Mesodermal cell (in vitro differentiated cells): ENCODE results near the gene SSH2.
A peak's percentile ranks its signal among the peaks of the same experiment; 100 is the strongest.

Experiments used
- H3K27ac ChIP-seq: 2 replicates; pipeline ENCODE4 v1.7.0; 2013; ENCODE audit warnings: mild to moderate bottlenecking, low read depth, low read length, moderate library complexity; ENCODE audit not compliant: severe bottlenecking
- H3K36me3 ChIP-seq: 2 replicates; pipeline ENCODE4 v1.7.1; 2013; ENCODE audit warnings: mild to moderate bottlenecking, low read length, moderate library complexity; ENCODE audit not compliant: control insufficient read depth, insufficient read depth
- H3K4me1 ChIP-seq: one replicate; pipeline ENCODE4 v1.7.1; 2013; ENCODE audit warnings: mild to moderate bottlenecking, low read length; ENCODE audit not compliant: insufficient read depth, control insufficient read depth, poor library complexity, severe bottlenecking
- H3K4me3 ChIP-seq: 2 replicates; pipeline ENCODE4 v1.7.0; 2013; ENCODE audit warnings: low read length, control low read depth, mild to moderate bottlenecking; ENCODE audit not compliant: insufficient read depth, poor library complexity, severe bottlenecking; ENCODE audit errors: extremely low read depth
- H3K9me3 ChIP-seq: 2 replicates; pipeline ENCODE4 v1.7.1; 2013; ENCODE audit warnings: mild to moderate bottlenecking, low read length, moderate library complexity; ENCODE audit not compliant: control insufficient read depth
- WGBS, 2 experiments: methylation state at CpG; one replicate each; pipeline ENCODE4 v1.1.5; 2013; ENCODE audit warnings: missing lambda C conversion rate in 2 of 2; ENCODE audit not compliant: insufficient coverage in 2 of 2; 5-methylcytosine and 5-hydroxymethylcytosine counted together

SSH2 gene

DNA sequence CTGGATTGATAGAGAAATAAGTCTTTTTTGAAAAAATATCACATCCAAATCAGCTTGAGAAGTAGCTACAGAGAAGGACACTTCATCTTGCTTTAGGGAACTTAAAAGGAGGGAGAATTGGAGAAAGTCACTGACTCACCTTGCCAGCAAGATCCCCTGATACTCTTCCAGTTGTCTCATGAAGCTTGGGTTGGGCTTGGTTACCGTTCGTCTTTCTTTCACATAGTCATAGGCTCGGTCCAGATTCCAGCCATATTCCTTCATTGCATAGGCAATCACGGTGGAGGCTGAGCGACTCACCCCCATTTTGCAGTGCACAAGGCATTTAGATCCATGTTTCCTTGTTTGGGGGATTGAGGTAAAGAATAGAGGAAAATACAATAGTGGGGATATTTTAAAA, 282.0 kb downstream of the SSH2 start:
- Histone ChIP-seq H3K4me3 (no peak overlapping the region), H3K9me3 (no peaks in the 10 kb centered on the region), H3K4me1 (no peaks in the 10 kb centered on the region), H3K27ac (no peak overlapping the region), H3K36me3 (peaks cover 58% of the 10 kb centered on the region)
- 98 to 100% methylated on average over 3 to 5 of the region's 5 CpGs for WGBS, 2 experiments

DNA sequence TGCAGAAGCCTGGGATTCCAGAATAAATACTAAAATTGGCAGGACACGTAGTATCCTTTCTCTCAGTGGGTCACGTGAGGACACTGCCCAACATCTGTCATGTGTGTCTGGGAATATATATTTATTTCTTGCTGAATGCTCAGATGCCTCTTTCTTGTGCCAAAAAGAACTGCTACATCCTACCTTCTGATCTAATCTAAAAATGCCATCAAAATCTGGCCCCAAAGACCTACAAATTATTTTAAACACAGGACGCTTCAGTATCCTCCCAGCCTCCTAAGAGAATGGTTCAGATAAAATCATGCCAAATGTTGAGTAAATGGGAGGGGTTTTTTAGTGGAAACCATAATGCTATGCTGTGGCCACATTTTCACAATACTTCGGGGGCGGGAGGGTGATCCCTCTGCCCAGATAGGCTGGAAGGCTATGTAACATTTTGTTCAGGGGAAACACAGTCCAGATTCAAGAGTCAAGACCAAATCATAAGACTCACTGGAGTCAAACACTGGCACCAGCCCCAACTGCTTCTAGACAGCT, 284.4 kb downstream of the SSH2 start:
- H3K9me3 ChIP-seq = no peaks in the 10 kb centered on the region
- H3K4me3 ChIP-seq = no peak overlapping the region
- 80 to 100% methylated on average over 1 to 2 of the region's 5 CpGs for WGBS, 2 experiments
- peaks cover 43% of the 10 kb centered on the region for H3K36me3 ChIP-seq
- H3K27ac ChIP-seq = no peak overlapping the region
- peaks cover 10% of the 10 kb centered on the region for H3K4me1 ChIP-seq

DNA sequence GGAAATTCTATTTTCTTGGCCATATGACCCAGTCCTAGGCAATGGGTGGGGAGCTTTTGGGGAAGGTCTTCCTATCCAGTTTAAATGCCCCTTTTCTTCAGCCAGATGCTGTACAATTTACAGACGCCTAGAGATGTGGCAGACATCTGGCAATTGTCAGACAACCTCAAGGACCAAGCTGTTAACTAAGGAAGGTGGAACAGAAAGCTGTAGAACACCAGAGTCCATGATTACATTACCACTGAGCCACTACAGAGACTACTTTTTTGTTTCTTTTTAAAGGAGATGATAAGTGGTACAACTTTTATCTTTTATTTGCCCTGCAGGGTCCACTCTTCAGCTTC, 286.2 kb downstream of the SSH2 start:
- H3K4me3 ChIP-seq = no peak overlapping the region
- 100% methylated on average over 1 of the region's 1 CpG; no CpG with 5 or more reads in 1 of the 2 experiments for WGBS, 2 experiments
- H3K36me3 ChIP-seq = peaks cover 33% of the 10 kb centered on the region
- peaks cover 27% of the 10 kb centered on the region for H3K4me1 ChIP-seq
- H3K9me3 ChIP-seq = no peaks in the 10 kb centered on the region
- peak overlapping the region; percentile 3 for H3K27ac ChIP-seq

DNA sequence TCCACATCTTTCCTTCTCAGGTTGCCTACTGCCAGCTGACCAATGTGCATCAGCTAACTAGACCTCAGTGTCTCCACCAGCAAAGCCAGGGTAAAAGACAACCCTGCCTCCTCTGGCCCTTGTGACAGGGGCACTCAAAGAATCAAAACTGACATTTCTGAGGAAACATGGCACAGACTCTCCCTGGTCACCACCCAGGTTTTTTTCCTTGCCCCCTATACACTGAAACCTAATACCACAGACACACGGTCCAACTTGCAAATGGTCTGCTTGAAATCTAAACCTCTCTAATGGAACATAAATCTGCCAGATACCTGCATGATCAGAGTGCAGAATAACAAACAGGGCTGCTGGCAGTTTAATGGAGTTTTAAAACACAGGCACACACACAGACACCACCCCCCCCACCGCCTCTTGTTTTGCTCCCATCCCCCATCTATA, 287.8 kb downstream of the SSH2 start:
- H3K9me3 ChIP-seq = no peaks in the 10 kb centered on the region
- no peak overlapping the region for H3K27ac ChIP-seq
- no peak overlapping the region for H3K4me3 ChIP-seq
- peaks cover 29% of the 10 kb centered on the region for H3K4me1 ChIP-seq
- WGBS, 2 experiments = 89% methylated on average over 1 of the region's 2 CpGs; no CpG with 5 or more reads in 1 of the 2 experiments
- H3K36me3 ChIP-seq = peaks cover 23% of the 10 kb centered on the region

DNA sequence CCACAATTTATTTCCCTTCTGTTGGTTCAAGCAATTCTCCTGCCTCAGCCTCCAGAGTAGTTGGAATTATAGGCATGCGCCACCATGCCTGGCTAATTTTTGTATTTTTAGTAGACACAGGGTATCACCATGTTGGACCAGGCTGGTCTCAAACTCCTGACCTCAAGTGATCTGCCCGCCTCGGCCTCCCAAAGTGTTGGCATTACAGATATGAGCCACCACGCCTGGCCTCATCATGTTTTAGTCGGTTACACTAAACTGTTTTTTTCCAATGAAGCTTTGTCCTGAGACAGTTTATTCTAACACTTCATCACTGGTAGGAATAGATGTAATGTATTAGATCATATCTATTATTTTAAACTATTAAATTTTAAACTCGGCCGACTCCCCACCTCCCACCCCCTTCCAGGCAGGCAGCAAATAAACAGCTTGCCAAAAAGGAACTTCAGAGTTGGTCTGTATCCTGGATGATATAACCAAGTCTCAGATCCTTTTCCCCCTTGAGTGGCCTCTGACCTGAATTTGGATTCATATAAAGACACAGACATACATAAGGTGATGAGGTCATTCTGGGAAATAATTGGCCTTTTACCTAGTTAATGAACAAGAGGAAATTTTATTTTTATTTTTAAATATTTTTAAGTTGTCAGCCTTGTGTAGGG, 288.9 kb downstream of the SSH2 start:
- 94 to 100% methylated on average over 4 of the region's 7 CpGs for WGBS, 2 experiments

DNA sequence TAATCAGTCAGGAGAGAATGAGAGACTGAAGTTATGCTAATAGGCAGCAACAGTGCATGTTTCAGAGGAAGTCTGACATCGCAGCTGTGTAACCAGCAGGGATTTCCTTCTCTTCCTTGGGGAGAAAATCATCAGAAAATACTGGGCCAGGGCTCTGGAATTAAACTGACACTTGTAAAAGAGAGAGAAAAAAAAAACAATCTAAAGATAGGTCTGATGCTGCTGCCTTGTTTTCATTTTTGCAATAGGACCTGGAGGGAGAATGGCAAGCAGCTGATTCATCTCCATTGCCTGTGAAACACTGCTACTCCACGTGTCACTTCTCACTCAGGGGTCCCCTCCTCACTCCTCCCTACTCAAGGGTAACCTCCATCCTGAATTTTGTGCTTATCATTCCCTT, 289.6 kb downstream of the SSH2 start:
- no peak overlapping the region for H3K4me3 ChIP-seq
- peaks cover 32% of the 10 kb centered on the region for H3K4me1 ChIP-seq
- H3K36me3 ChIP-seq = peaks cover 28% of the 10 kb centered on the region
- 46 to 55% methylated on average over 2 of the region's 2 CpGs for WGBS, 2 experiments
- H3K9me3 ChIP-seq = no peaks in the 10 kb centered on the region
- H3K27ac ChIP-seq = peak overlapping the region; percentile 52

More for the DNA sequence above, 288.9 kb downstream of the SSH2 start:
- Histone ChIP-seq H3K4me1 (peaks cover 32% of the 10 kb centered on the region), H3K36me3 (peaks cover 26% of the 10 kb centered on the region), H3K4me3 (no peak overlapping the region), H3K27ac (no peak overlapping the region), H3K9me3 (no peaks in the 10 kb centered on the region)

DNA sequence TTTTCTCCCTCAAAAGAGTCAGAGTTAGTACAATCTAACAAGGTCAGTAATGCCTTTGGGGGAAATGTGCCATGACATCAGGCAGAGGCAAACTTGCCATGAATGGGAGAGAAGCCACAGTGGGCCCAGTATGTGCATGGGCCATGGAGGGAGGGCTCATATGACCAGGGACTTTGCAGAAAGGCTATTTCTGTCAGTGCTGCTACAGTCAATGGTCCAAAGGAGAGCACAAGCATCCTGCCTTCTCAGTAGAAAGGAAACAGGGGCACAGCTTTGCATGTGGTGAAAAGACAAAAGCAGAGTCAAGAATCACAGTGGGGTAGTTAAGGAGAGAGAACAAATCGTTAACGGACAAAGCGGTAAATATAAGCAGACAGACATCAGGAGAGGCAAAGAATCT, 296.1 kb downstream of the SSH2 start:
- peaks cover 6% of the 10 kb centered on the region for H3K4me1 ChIP-seq
- no peak overlapping the region for H3K27ac ChIP-seq
- 92% methylated on average over 3 of the region's 3 CpGs; no CpG with 5 or more reads in 1 of the 2 experiments for WGBS, 2 experiments
- peaks cover 74% of the 10 kb centered on the region for H3K36me3 ChIP-seq
- no peak overlapping the region for H3K4me3 ChIP-seq
- H3K9me3 ChIP-seq = no peaks in the 10 kb centered on the region

DNA sequence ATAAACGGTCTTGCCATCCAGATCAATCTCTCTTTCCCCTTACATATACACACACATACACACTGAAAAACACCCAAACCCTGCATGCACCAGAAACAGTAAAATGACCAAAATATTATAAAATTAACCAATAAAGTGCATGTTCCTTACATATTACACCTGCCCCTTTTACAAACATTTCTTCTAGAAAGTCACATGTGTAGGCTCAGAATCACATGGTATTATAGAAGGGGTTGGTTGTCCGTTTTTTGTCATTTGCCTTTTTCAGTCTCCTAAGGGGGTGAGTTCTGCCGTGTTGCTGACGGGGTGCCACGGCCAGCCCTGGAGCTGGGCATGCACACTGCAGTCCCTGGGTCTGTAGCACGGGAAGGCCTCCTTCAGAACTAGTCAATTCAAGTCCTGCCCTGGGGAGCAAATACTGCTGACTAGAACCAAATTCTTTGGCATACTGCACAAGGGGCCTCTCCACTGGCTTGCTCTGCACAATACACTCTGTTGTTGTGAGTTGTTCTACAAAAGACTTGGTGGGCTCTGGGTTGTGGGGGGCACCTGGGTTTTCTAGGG, 299.3 kb downstream of the SSH2 start:
- H3K36me3 ChIP-seq = peaks cover 64% of the 10 kb centered on the region
- no peak overlapping the region for H3K27ac ChIP-seq
- H3K9me3 ChIP-seq = no peaks in the 10 kb centered on the region
- H3K4me3 ChIP-seq = no peak overlapping the region
- no peaks in the 10 kb centered on the region for H3K4me1 ChIP-seq
- WGBS, 2 experiments = 90 to 100% methylated on average over 4 to 5 of the region's 6 CpGs

DNA sequence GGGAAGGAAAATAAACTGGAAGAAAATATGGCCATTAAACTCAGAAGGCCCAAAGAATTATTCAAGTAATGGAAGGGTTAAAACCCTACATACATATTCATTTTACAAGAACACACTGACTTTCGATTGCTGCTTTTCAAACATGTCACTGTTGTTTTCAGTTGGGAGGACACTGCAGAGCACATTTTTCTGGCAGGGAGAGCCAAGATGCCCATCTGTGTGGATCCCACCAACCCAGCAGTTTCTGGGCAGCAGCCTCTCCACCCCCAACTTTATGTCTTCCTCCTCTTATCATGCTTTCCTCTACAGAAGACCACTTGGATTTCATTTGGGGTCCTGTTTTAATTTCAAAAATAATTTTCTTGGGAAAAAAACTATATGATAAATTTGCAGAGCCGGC, 300.2 kb downstream of the SSH2 start:
- Histone ChIP-seq H3K36me3 (peaks cover 56% of the 10 kb centered on the region), H3K4me3 (no peak overlapping the region), H3K27ac (no peak overlapping the region), H3K9me3 (no peaks in the 10 kb centered on the region), H3K4me1 (no peaks in the 10 kb centered on the region)
- 81 to 83% methylated on average over 2 of the region's 2 CpGs for WGBS, 2 experiments

DNA sequence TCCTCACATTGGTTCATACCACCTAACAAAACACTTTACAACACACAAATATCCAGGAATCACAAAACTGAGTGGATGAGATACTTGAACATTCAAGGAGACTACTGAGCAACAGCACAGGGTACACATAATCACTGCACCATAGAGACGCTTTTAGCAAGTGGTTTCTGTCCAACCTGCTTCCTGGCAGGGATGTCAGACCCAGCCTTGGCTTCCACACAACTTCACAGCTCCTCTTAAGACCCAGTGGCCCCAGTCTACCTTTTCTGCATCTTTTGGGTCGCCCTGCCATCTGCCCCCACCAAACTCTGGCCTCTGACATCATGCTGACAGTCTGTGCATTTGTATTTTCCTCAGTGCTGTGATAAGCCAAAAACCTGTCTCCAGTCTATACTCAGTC, 301.4 kb downstream of the SSH2 start:
- WGBS, 2 experiments = 82 to 88% methylated on average over 2 of the region's 2 CpGs
- Histone ChIP-seq H3K4me1 (no peaks in the 10 kb centered on the region), H3K36me3 (peaks cover 47% of the 10 kb centered on the region)

DNA sequence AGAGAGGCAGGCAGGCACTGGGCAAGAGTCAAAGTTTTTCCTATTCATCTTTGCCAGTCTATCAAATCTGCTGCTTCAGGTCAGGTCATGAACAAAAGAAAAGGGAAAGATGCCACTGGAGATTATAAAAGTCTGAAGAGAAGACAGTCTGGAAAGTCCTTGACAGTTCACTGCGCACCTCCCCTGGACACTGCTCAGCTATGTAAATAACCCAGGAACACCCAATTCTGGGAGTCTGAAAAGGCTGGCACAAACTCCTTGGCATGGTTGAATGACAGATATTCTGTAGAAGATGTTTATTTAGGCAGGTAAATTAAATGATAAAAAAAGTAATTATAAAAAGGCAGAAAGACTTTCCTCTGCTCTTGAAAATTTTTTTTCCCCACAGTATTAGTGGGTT, 302.1 kb downstream of the SSH2 start:
- WGBS, 2 experiments = no CpG with 5 or more reads among the region's 1 CpG
- Histone ChIP-seq H3K4me3 (no peak overlapping the region), H3K27ac (no peak overlapping the region)

More for the DNA sequence above, 301.4 kb downstream of the SSH2 start:
- Histone ChIP-seq H3K9me3 (no peaks in the 10 kb centered on the region), H3K4me3 (no peak overlapping the region), H3K27ac (no peak overlapping the region)

More for the DNA sequence above, 302.1 kb downstream of the SSH2 start:
- no peaks in the 10 kb centered on the region for H3K4me1 ChIP-seq
- peaks cover 42% of the 10 kb centered on the region for H3K36me3 ChIP-seq
- no peaks in the 10 kb centered on the region for H3K9me3 ChIP-seq
